Measurements from ENCODE around the gene PAXX.
A peak's percentile ranks its signal among the peaks of the same experiment; 100 is the strongest.
"Not testable (repeated sequence)": the region's sequence is repeated elsewhere in the genome, so short reads cannot be mapped to it uniquely, and the experiment has no call there.

PAXX gene

DNA sequence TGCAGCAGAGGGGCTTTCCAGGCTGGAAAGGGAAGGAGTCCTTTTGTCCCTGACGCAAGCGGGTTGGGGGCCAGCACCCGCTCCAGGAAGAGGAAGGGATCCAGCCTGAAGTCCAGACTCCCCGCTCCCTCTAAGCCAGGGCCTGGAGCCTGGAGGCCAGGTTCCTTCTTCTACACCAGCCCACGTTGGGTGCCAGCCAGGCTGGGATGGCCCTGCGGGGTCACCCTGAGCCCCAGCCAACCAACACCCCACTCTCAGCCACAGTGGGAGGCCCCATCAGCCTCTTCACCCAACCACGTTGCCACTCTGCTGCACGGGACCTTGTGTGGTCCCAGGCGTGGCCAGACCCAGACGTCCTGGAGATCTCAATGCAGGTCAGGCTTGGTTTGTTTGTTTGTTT, 40.6 kb downstream of the PAXX start:
- DNase-seq (ENCODE audit: low spot score), result peak; percentile 54

GRCh38 chr9:137033481-137033880, 41.3 kb downstream of the PAXX start:
- not testable (repeated sequence) for DNase-seq (ENCODE audit: low spot score)

- no peak for DNase-seq (ENCODE audit: low spot score)
These were observed 42.0 kb downstream of the PAXX start for GRCh38 chr9:137034039-137034708.

- DNase-seq (ENCODE audit: low spot score), result peak; percentile 95
These were observed 42.7 kb downstream of the PAXX start for GRCh38 chr9:137034709-137035506.

- no peak for DNase-seq (ENCODE audit: low spot score)
These were observed 43.2 kb downstream of the PAXX start for GRCh38 chr9:137035507-137035834.

GRCh38 chr9:137035937-137036336, 43.7 kb downstream of the PAXX start:
- DNase-seq (ENCODE audit: low spot score), result no peak

DNA sequence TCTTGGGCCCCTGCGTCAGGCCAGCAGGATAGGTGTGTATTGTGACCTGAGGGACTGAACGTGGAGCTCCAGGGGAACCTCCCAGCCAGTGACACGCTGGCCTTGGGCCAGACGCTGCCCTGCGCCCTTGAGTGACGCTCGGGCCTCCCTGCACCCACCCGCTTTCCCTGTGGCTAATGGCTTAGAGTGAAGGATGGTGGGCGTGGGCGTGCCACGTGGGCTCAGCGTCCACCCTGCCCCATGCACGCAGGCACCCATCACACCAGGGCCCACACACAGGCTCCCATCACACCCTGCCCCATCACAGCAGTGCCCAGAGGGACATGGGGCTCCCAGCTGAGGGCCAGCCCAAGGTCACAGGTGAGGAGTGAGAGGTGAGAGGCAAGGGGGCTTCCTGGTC, 44.8 kb downstream of the PAXX start:
- no peak for DNase-seq (ENCODE audit: low spot score)

DNA sequence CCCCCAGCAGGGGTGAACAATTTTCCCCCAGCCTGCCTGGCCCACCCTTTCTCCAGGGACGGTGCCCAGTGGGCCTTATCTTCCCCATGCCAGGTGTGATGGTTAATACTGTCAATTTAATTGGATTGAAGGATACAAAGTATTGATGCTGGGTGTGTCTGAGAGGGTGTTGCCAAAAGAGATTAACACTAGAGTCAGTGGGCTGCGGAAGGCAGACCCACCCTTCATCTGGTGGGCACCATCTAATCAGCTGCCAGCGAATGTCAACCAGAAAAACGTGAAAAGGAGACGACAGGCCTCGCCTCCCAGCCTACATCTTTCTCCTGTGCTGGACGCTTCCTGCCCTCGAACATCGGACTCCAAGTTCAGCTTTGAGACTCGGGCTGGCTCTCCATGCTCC, 45.3 kb downstream of the PAXX start:
- DNase-seq (ENCODE audit: low spot score), result no peak

DNA sequence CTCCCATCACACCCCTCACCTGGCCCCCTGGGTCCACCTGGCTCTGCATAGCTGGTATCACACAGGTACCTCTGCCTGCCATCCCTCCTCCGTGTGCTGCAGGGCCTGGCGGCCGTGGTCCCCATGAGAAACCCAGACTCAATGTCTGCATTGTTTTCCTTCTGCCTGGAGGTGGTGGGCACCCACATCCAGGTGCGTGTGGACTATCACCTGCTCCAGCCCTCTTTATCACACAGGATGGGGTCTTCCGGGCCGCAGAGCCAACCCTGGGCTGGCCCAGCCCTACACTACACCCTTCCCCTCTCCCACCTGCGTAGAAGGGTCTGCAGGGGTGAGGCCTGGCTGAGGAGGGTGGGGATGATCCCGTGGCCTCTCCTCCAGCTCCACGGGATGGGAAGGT, 46.7 kb downstream of the PAXX start:
- DNase-seq (ENCODE audit: low spot score), result no peak

GRCh38 chr9:137039611-137040366, 47.6 kb downstream of the PAXX start:
- DNase-seq (ENCODE audit: low spot score), result no peak

GRCh38 chr9:137040568-137040967, 48.3 kb downstream of the PAXX start:
- DNase-seq (ENCODE audit: low spot score), result no peak

- DNase-seq (ENCODE audit: low spot score), result no peak
These were observed 48.9 kb downstream of the PAXX start for GRCh38 chr9:137041124-137041523.

- no peak for DNase-seq (ENCODE audit: low spot score)
These were observed 50.8 kb downstream of the PAXX start for GRCh38 chr9:137042751-137043727.

All from activated CD4-positive, alpha-beta T cell treated with anti-CD3 and anti-CD28 coated beads, Interleukin-2, Interleukin-4, amounts not matched to agents 100 ng/mL and 50 ng/mL, durations not matched to agents 16 hours and 8 hours (primary cell).